Measurements from ENCODE around the gene PGAM2.

GRCh38 chr7:44112997-44113763 lies 47.8 kb upstream of the PGAM2 start:
- TF ChIP-seq CTCF (conservative IDR thresholded peaks at IDR 0.05; ENCODE audit: low read depth in 2 of 2) (no peak), JUNB (IDR thresholded peaks at IDR 0.05; ENCODE audit: unreplicated experiment) (no peak), CREB1 (CRISPR knock-in tag; IDR thresholded peaks at IDR 0.05; ENCODE audit: low read depth) (no peak), POLR2AphosphoS5 (IDR thresholded peaks at IDR 0.05; ENCODE audit: low read depth) (peak; percentile 41)
- TF ChIP-seq, protein P1, sequence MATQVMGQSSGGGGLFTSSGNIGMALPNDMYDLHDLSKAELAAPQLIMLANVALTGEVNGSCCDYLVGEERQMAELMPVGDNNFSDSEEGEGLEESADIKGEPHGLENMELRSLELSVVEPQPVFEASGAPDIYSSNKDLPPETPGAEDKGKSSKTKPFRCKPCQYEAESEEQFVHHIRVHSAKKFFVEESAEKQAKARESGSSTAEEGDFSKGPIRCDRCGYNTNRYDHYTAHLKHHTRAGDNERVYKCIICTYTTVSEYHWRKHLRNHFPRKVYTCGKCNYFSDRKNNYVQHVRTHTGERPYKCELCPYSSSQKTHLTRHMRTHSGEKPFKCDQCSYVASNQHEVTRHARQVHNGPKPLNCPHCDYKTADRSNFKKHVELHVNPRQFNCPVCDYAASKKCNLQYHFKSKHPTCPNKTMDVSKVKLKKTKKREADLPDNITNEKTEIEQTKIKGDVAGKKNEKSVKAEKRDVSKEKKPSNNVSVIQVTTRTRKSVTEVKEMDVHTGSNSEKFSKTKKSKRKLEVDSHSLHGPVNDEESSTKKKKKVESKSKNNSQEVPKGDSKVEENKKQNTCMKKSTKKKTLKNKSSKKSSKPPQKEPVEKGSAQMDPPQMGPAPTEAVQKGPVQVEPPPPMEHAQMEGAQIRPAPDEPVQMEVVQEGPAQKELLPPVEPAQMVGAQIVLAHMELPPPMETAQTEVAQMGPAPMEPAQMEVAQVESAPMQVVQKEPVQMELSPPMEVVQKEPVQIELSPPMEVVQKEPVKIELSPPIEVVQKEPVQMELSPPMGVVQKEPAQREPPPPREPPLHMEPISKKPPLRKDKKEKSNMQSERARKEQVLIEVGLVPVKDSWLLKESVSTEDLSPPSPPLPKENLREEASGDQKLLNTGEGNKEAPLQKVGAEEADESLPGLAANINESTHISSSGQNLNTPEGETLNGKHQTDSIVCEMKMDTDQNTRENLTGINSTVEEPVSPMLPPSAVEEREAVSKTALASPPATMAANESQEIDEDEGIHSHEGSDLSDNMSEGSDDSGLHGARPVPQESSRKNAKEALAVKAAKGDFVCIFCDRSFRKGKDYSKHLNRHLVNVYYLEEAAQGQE (IDR thresholded peaks at IDR 0.05; ENCODE audit: unreplicated experiment): no peak
